CD4-positive, CD25-positive, alpha-beta regulatory T cell (primary cell): ENCODE results near the gene CFLAR. TPM values are rescaled to one million over a fixed set of nuclear protein-coding genes. Genes with fewer than 3 reads are reported as not detected.
"Not testable (repeated sequence)": the region's sequence is repeated elsewhere in the genome, so short reads cannot be mapped to it uniquely, and the experiment has no call there.

Source experiments
- ATAC-seq, 2 donors: fragments of 150-1000 bp; cut with Tn5 transposase; one replicate each; pipeline ENCODE4 v1.10.0; 2021; ENCODE audit warnings: low read depth in 2 of 2, moderate number of reproducible peaks in 2 of 2, moderate library complexity in 1 of 2
- DNase-seq, 3 donors: peaks; one replicate each; pipeline versions ENCODE4 v3.0.0 to v3.0.0-alpha.2; 2012 to 2022; ENCODE audit warnings: mixed read lengths in 1 of 3
- H3K27ac ChIP-seq: one replicate; pipeline ENCODE4 v1.7.0; 2013; ENCODE audit warnings: mild to moderate bottlenecking, low read length; ENCODE audit not compliant: insufficient read depth, poor library complexity, severe bottlenecking
- H3K27me3 ChIP-seq: one replicate; pipeline ENCODE4 v1.7.0; 2013; ENCODE audit warnings: low read length; ENCODE audit not compliant: control insufficient read depth, insufficient read depth
- H3K36me3 ChIP-seq: one replicate; pipeline ENCODE4 v1.7.0; 2013; ENCODE audit warnings: mild to moderate bottlenecking, low read length, moderate library complexity; ENCODE audit not compliant: control insufficient read depth, insufficient read depth
- H3K4me1 ChIP-seq: 2 replicates; pipeline ENCODE4 v1.7.0; 2013; ENCODE audit warnings: mild to moderate bottlenecking, low read length; ENCODE audit not compliant: insufficient read depth, control insufficient read depth, poor library complexity, severe bottlenecking
- H3K4me3 ChIP-seq: one replicate; pipeline ENCODE4 v1.7.0; 2013; ENCODE audit warnings: low read depth, mild to moderate bottlenecking, low read length, moderate library complexity
- H3K9me3 ChIP-seq, 2 experiments: 1 replicate in 1 of 2; 2 replicates in 1 of 2; pipeline ENCODE4 v1.7.0; 2013; ENCODE audit warnings: low read length in 2 of 2, mild to moderate bottlenecking in 1 of 2, moderate library complexity in 1 of 2; ENCODE audit not compliant: control insufficient read depth in 2 of 2
- H3K27ac Mint-ChIP-seq, 3 donors: one replicate each; pipeline ENCODE4 v1.8.0; 2020 to 2022; ENCODE audit warnings: mild to moderate bottlenecking in 3 of 3, mixed read lengths in 3 of 3, moderate library complexity in 2 of 3
- H3K27me3 Mint-ChIP-seq: one replicate; pipeline ENCODE4 v1.8.0; 2022; ENCODE audit warnings: mild to moderate bottlenecking, mixed read lengths
- H3K36me3 Mint-ChIP-seq: one replicate; pipeline ENCODE4 v1.8.0; 2020; ENCODE audit warnings: mixed read lengths
- H3K4me1 Mint-ChIP-seq, 4 donors: one replicate each; pipeline ENCODE4 v1.8.0; 2020 to 2022; ENCODE audit warnings: mixed read lengths in 4 of 4, mild to moderate bottlenecking in 1 of 4
- H3K4me3 Mint-ChIP-seq, 4 donors: one replicate each; pipeline ENCODE4 v1.8.0; 2020 to 2022; ENCODE audit warnings: mild to moderate bottlenecking in 4 of 4, mixed read lengths in 4 of 4, moderate library complexity in 3 of 4
- H3K9me3 Mint-ChIP-seq, 7 donors: one replicate each; pipeline ENCODE4 v1.8.0; 2020 to 2022; ENCODE audit warnings: mixed read lengths in 7 of 7, mild to moderate bottlenecking in 3 of 7, moderate library complexity in 2 of 7
- polyA plus RNA-seq, 4 donors: library from polyadenylated mRNA; unstranded; fragments of 300-500 nt; fragmentation: Illumina TruSeq; gene quantifications; one replicate each; pipeline ENCODE4 v1.2.3, GENCODE V29; 2021
- total RNA-seq: library from RNA; stranded (reverse); gene quantifications from one replicate; pipeline ENCODE4 v1.2.3, GENCODE V29; 2022

CFLAR gene
- total and polyA plus RNA-seq, 5 donors from 2014 or later, result 118 to 306 (median 140) TPM

GRCh38 chr2:201182650-201183364 is 66.8 kb downstream of the CFLAR start, which contains the start of gene CASP10:
TSS of gene CASP10 (plus strand) at chr2:201183141. CDS start at chr2:201185778, 2,637 bp downstream.
- Histone ChIP-seq H3K27ac (peak within 1 kb of the TSS; percentile 43), H3K4me1 (peaks cover 34% of the 10 kb centered on the region), H3K9me3 (no peaks in the 10 kb centered on the region), H3K4me3 (peak within 1 kb of the TSS; percentile 95), H3K27me3 (no peaks in the 10 kb centered on the region), H3K36me3 (peaks cover 12% of the 10 kb centered on the region)
- no peaks in the 10 kb centered on the region for H3K27me3 Mint-ChIP-seq
- H3K9me3 Mint-ChIP-seq, result peaks cover 0 to 2% (median 0%) of the 10 kb centered on the region in 7 donors
- peaks cover 20 to 57% (median 35%) of the 10 kb centered on the region in 4 donors for H3K4me1 Mint-ChIP-seq
- DNase-seq, result peak in 2 of 3 donors; percentile 58 to 82
- H3K27ac Mint-ChIP-seq, result peak within 1 kb of the TSS; percentile 79 to 94 (median 92)
- H3K4me3 Mint-ChIP-seq, result peak within 1 kb of the TSS; percentile 84 to 97 (median 90)
- peak; percentile 63 to 69 for ATAC-seq
- H3K36me3 Mint-ChIP-seq, result peaks cover 15% of the 10 kb centered on the region

GRCh38 chr2:201183365-201183727 is 67.4 kb downstream of the CFLAR start:
- peaks cover 0 to 2% (median 0%) of the 10 kb centered on the region in 7 donors for H3K9me3 Mint-ChIP-seq
- H3K4me3 Mint-ChIP-seq, result peak overlapping the region; percentile 84 to 95 (median 90)
- peaks cover 34% of the 10 kb centered on the region for H3K4me1 ChIP-seq
- H3K27me3 ChIP-seq, result no peaks in the 10 kb centered on the region
- peaks cover 17% of the 10 kb centered on the region for H3K36me3 Mint-ChIP-seq
- H3K4me3 ChIP-seq, result peak overlapping the region; percentile 95
- H3K27ac Mint-ChIP-seq, result peak overlapping the region; percentile 79 to 94 (median 92)
- ATAC-seq, result peak in 1 of 2 donors; percentile 23
- H3K27ac ChIP-seq, result peak overlapping the region; percentile 43
- H3K9me3 ChIP-seq, result no peaks in the 10 kb centered on the region
- H3K36me3 ChIP-seq, result peaks cover 12% of the 10 kb centered on the region
- no peak for DNase-seq
- peaks cover 21 to 62% (median 37%) of the 10 kb centered on the region in 4 donors for H3K4me1 Mint-ChIP-seq
- no peaks in the 10 kb centered on the region for H3K27me3 Mint-ChIP-seq

GRCh38 chr2:201183835-201184234 is 67.9 kb downstream of the CFLAR start:
- peaks cover 12% of the 10 kb centered on the region for H3K36me3 ChIP-seq
- not testable (repeated sequence) for DNase-seq, H3K9me3 ChIP-seq, ATAC-seq, H3K9me3 Mint-ChIP-seq, H3K27ac ChIP-seq, H3K27me3 Mint-ChIP-seq, H3K27me3 ChIP-seq
- peaks cover 21 to 65% (median 40%) of the 10 kb centered on the region in 4 donors for H3K4me1 Mint-ChIP-seq
- H3K4me1 ChIP-seq, result peaks cover 34% of the 10 kb centered on the region
- H3K4me3 ChIP-seq, result peak overlapping the region; percentile 95
- peak overlapping the region; percentile 79 to 92 (median 91) for H3K27ac Mint-ChIP-seq
- peak overlapping the region; percentile 84 to 97 (median 90) for H3K4me3 Mint-ChIP-seq
- H3K36me3 Mint-ChIP-seq, result peaks cover 17% of the 10 kb centered on the region

- ATAC-seq, H3K9me3 Mint-ChIP-seq, H3K27me3 ChIP-seq, H3K27me3 Mint-ChIP-seq, H3K9me3 ChIP-seq, DNase-seq, H3K27ac ChIP-seq: not testable (repeated sequence)
- peak overlapping the region; percentile 84 to 97 (median 90) for H3K4me3 Mint-ChIP-seq
- peaks cover 12% of the 10 kb centered on the region for H3K36me3 ChIP-seq
- peaks cover 21 to 66% (median 40%) of the 10 kb centered on the region in 4 donors for H3K4me1 Mint-ChIP-seq
- H3K27ac Mint-ChIP-seq, result peak overlapping the region; percentile 79 to 92 (median 91)
- peaks cover 37% of the 10 kb centered on the region for H3K4me1 ChIP-seq
- peaks cover 17% of the 10 kb centered on the region for H3K36me3 Mint-ChIP-seq
- H3K4me3 ChIP-seq, result peak overlapping the region; percentile 95
Observed at GRCh38 chr2:201184248-201184647, 68.3 kb downstream of the CFLAR start.

GRCh38 chr2:201185863-201186262 is 69.9 kb downstream of the CFLAR start:
- Mint-ChIP-seq H3K4me1 (peaks cover 17 to 73% (median 48%) of the 10 kb centered on the region in 4 donors), H3K9me3 (peaks cover 0 to 2% (median 0%) of the 10 kb centered on the region in 7 donors), H3K4me3 (peak overlapping the region; percentile 84 to 91 (median 88)), H3K27ac (peak overlapping the region; percentile 77 to 92 (median 86)), H3K36me3 (peaks cover 20% of the 10 kb centered on the region), H3K27me3 (no peaks in the 10 kb centered on the region)
- no peak overlapping the region for H3K27ac ChIP-seq
- DNase-seq, result no peak
- ATAC-seq, result no peak
- H3K4me1 ChIP-seq, result peaks cover 44% of the 10 kb centered on the region
- peaks cover 12% of the 10 kb centered on the region for H3K36me3 ChIP-seq
- no peaks in the 10 kb centered on the region for H3K9me3 ChIP-seq
- peak overlapping the region; percentile 95 for H3K4me3 ChIP-seq
- H3K27me3 ChIP-seq, result no peaks in the 10 kb centered on the region

GRCh38 chr2:201186982-201187381 is 71.0 kb downstream of the CFLAR start:
- no peaks in the 10 kb centered on the region for H3K9me3 ChIP-seq
- peaks cover 20% of the 10 kb centered on the region for H3K36me3 Mint-ChIP-seq
- H3K4me1 ChIP-seq, result peaks cover 55% of the 10 kb centered on the region
- H3K36me3 ChIP-seq, result peaks cover 12% of the 10 kb centered on the region
- peak overlapping the region in 2 of 3 donors; percentile 52 to 54 for H3K27ac Mint-ChIP-seq
- DNase-seq, result no peak
- H3K4me1 Mint-ChIP-seq, result peaks cover 25 to 84% (median 56%) of the 10 kb centered on the region in 4 donors
- H3K27ac ChIP-seq, result no peak overlapping the region
- H3K9me3 Mint-ChIP-seq, result peaks cover 0 to 2% (median 0%) of the 10 kb centered on the region in 7 donors
- peak overlapping the region in 3 of 4 donors; percentile 29 to 68 (median 39) for H3K4me3 Mint-ChIP-seq
- no peak for ATAC-seq
- no peaks in the 10 kb centered on the region for H3K27me3 Mint-ChIP-seq
- no peaks in the 10 kb centered on the region for H3K27me3 ChIP-seq
- no peak overlapping the region for H3K4me3 ChIP-seq

- Histone ChIP-seq H3K27me3 (no peaks in the 10 kb centered on the region), H3K27ac (no peak overlapping the region)
- no peak for ATAC-seq
Observed at GRCh38 chr2:201188449-201188848, 72.5 kb downstream of the CFLAR start.

More at GRCh38 chr2:201188449-201188848, 72.5 kb downstream of the CFLAR start:
- Mint-ChIP-seq H3K36me3 (peaks cover 24% of the 10 kb centered on the region), H3K27ac (peak overlapping the region; percentile 3 to 69 (median 68)), H3K27me3 (no peaks in the 10 kb centered on the region), H3K9me3 (peaks cover 0 to 2% (median 0%) of the 10 kb centered on the region in 7 donors), H3K4me3 (peak overlapping the region in 1 of 4 donors; percentile 50), H3K4me1 (peaks cover 25 to 90% (median 60%) of the 10 kb centered on the region in 4 donors)
- Histone ChIP-seq H3K4me1 (peaks cover 60% of the 10 kb centered on the region), H3K4me3 (no peak overlapping the region), H3K36me3 (peaks cover 12% of the 10 kb centered on the region), H3K9me3 (no peaks in the 10 kb centered on the region)
- DNase-seq, result no peak
